A549 treated with Hydrocortisone at 1 μM for 4 hours (cell line): Measurements from ENCODE around the gene LYPLAL1. TPM values are rescaled to one million over a fixed set of nuclear protein-coding genes. Genes with fewer than 3 reads are reported as not detected.

Experiments used
- total RNA-seq: library from RNA; stranded (reverse); fragments of 200-300 nt; extraction: Qiagen RNA extraction; gene quantifications from 5 replicates; pipeline ENCODE4 v1.2.3, GENCODE V29; 2022

Gene LYPLAL1
- 10.1 to 26.6 TPM (median 21.3 TPM) in 5 replicates for total RNA-seq

DNA sequence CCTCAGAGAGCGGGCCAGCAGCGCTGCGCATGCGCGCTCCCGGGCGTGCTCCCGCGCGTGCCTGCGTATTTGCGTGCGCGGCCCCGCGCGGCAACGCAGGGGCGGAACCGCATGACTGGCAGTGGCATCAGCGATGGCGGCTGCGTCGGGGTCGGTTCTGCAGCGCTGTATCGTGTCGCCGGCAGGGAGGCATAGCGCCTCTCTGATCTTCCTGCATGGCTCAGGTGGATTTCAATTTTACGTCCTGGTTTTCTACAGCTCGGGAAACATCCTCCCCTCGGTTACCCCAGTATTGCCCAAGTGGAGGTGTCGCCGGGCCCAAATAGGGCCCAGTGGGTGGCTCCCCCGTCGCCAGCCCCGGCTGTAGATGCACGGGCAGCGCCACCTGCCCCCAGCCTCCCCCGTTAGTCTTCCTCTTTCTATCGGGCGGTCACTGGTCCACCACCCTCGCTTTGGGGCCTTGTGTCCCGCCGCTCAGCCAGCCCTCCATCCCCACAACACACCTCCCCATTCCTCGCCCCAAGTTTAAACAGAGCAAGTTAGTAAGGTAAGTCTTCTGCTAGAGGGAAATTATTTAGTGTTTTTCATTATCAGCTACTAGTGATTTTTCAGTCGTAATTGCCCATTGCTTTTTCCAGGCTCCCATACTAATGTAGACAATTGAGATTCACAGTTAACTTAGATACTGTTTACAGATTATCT lies at the start of gene LYPLAL1:
TSS of gene LYPLAL1 (plus strand) at position 121 of the 702 bp plus-strand sequence. CDS start at position 134, 13 bp downstream.

